GM21723 (cell line): Measurements from ENCODE around the gene ATP8B2.
"Not testable (repeated sequence)": the region's sequence is repeated elsewhere in the genome, so short reads cannot be mapped to it uniquely, and the experiment has no call there.

Experiments
- ATAC-seq: cut with Tn5 transposase; IDR thresholded peaks from one replicate; pipeline ENCODE4 v1.9.1; 2021; ENCODE audit warnings: mild to moderate bottlenecking, moderate library complexity; ENCODE audit not compliant: unreplicated experiment

The ATP8B2 gene

GRCh38 chr1:154344977-154345837 lies 19.9 kb downstream of the ATP8B2 start:
- no peak for ATAC-seq

- no peak for ATAC-seq
Measured at GRCh38 chr1:154346276-154346917, 21.1 kb downstream of the ATP8B2 start.

- no peak for ATAC-seq
Measured at GRCh38 chr1:154347961-154348360, 22.6 kb downstream of the ATP8B2 start.

- ATAC-seq: no peak
Measured at GRCh38 chr1:154348429-154349076, 23.2 kb downstream of the ATP8B2 start.

- no peak for ATAC-seq
Measured at GRCh38 chr1:154349121-154349520, 23.8 kb downstream of the ATP8B2 start.

GRCh38 chr1:154350383-154350782 lies 25.1 kb downstream of the ATP8B2 start:
- ATAC-seq: no peak

GRCh38 chr1:154351363-154352068 lies 26.2 kb downstream of the ATP8B2 start:
- ATAC-seq: no peak

GRCh38 chr1:154352245-154352580 lies 26.9 kb downstream of the ATP8B2 start:
- no peak for ATAC-seq

- no peak for ATAC-seq
Measured at GRCh38 chr1:154352581-154353459, 27.5 kb downstream of the ATP8B2 start.

GRCh38 chr1:154353460-154353904 lies 28.2 kb downstream of the ATP8B2 start:
- no peak for ATAC-seq

GRCh38 chr1:154353966-154354365 lies 28.6 kb downstream of the ATP8B2 start:
- ATAC-seq: no peak

- no peak for ATAC-seq
Measured at GRCh38 chr1:154358519-154358918, 33.2 kb downstream of the ATP8B2 start.

GRCh38 chr1:154360288-154360687 lies 35.0 kb downstream of the ATP8B2 start:
- no peak for ATAC-seq

- ATAC-seq: not testable (repeated sequence)
Measured at GRCh38 chr1:154360881-154361280, 35.6 kb downstream of the ATP8B2 start.

- ATAC-seq: no peak
Measured at GRCh38 chr1:154361357-154361756, 36.0 kb downstream of the ATP8B2 start.

GRCh38 chr1:154371436-154371835 lies 46.1 kb downstream of the ATP8B2 start:
- ATAC-seq: no peak

GRCh38 chr1:154373777-154374357 lies 48.5 kb downstream of the ATP8B2 start:
- not testable (repeated sequence) for ATAC-seq

- no peak for ATAC-seq
Measured at GRCh38 chr1:154379301-154379700, 54.0 kb downstream of the ATP8B2 start.

GRCh38 chr1:154384650-154385489 lies 59.5 kb downstream of the ATP8B2 start:
- ATAC-seq: no peak
